GM12872 (cell line): ENCODE measurements around the gene NAALADL1.

Experiments used
- CTCF ChIP-seq: IDR thresholded peaks from 3 replicates; pipeline ENCODE4 v1.5.1; 2011; ENCODE audit warnings: low read depth, mild to moderate bottlenecking, low read length, moderate library complexity; ENCODE audit not compliant: insufficient read depth

Gene NAALADL1

GRCh38 chr11:65058419-65059054 is at the start of gene NAALADL1:
Gene NAALADL1 (minus strand): TSS chr11:65058553. CDS start chr11:65058521, 32 bp downstream.
- no peak for TF ChIP-seq CTCF

- no peak for TF ChIP-seq CTCF
Measured at GRCh38 chr11:65107751-65108468, 49.6 kb upstream of the NAALADL1 start.

GRCh38 chr11:65107078-65107477 is 48.7 kb upstream of the NAALADL1 start:
- TF ChIP-seq CTCF: no peak

GRCh38 chr11:65104628-65105027 is 46.3 kb upstream of the NAALADL1 start:
- TF ChIP-seq CTCF: no peak

- TF ChIP-seq CTCF: no peak
Measured at GRCh38 chr11:65103476-65103875, 45.1 kb upstream of the NAALADL1 start.

GRCh38 chr11:65102142-65103095 is 44.1 kb upstream of the NAALADL1 start:
- TF ChIP-seq CTCF: no peak

- TF ChIP-seq CTCF: 0 out of 3 replicates have a peak, but pooled peaks have one; percentile 4
Measured at GRCh38 chr11:65100674-65101350, 42.5 kb upstream of the NAALADL1 start.
